SH-SY5Y (cell line): ENCODE data around the gene SPPL3.

Source experiments
- GATA2 ChIP-seq: IDR thresholded peaks from 2 replicates; pipeline ENCODE4 v1.6.1; 2011; ENCODE audit warnings: mild to moderate bottlenecking, low read depth, low read length
- GATA3 ChIP-seq: IDR thresholded peaks from 2 replicates; pipeline ENCODE4 v1.6.1; 2011; ENCODE audit warnings: low read depth, mild to moderate bottlenecking, low read length, moderate library complexity

Gene SPPL3

GRCh38 chr12:120830052-120830940 is 73.9 kb downstream of the SPPL3 start:
- TF ChIP-seq GATA2, result no peak
- TF ChIP-seq GATA3, result no peak

- TF ChIP-seq GATA3, result no peak
- TF ChIP-seq GATA2, result no peak
Measured at GRCh38 chr12:120826335-120826734, 77.8 kb downstream of the SPPL3 start.

DNA sequence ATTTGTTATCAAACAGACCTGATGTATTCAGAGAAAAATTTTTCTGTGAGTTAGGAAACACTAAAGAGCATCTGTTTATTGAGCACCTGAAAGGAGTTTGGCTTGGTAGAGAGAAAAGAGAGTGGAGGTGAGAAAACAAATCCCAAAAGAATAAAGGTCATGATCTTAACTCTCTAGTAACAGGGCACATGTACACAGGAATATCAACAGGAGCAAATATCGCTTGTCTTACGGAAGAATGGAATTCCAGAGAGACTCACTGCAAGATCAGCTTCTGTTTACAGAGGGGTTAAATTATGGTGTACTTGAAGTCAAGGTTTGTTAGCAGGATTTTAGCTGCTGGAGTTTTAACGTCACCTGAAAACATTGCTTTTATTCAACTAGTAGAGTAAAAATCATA is 78.8 kb downstream of the SPPL3 start:
- no peak for TF ChIP-seq GATA2

DNA sequence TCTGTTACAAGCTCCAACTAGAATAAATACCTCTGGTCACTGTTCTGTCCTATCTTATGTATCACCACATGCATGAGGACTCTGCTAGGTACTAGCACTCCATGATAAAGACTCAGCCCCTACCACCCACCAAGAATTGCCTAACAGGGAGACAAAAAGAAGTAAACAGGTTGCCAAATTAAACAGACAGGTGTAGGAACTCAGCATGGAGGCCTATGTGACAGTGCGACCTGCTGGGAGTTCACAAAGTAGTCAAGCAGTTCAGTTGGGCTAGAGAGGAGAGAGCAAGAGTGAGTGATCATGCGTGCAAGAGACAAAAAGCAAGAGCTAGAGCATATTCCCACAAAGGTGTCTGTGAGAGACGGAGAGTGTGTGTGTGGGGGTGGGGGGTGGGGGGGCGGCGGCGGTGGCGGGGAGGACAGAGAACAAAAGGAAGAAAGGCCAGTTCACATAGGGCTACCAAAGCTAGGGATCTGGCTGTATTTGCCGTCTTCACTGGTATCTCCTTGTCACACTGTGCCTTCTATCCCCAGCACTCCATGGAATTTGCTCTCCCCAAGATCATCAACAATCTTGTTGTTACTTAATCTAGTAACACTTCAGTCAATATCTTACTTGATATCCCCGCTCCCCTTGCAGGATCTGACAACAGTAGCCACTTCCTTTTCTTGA is 81.2 kb downstream of the SPPL3 start:
- TF ChIP-seq GATA2, result no peak
- no peak for TF ChIP-seq GATA3

DNA sequence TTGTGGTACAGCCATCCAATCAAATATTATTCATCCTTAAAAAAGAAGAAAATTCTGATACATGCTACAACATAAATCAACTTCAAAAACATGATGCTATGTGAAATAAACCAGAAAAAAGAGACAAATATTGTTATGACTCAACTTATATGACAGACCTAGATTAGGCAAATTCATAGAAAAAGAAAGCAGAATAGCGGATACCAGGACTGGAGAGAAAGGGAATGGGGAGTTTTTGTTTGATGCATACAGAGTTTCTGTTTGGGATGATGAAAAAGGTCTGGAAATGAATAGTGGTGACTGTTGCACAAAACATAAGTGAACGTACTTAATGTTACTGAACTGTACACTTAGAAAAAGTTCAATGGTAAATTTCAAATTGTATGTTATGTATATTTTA is 82.3 kb downstream of the SPPL3 start:
- TF ChIP-seq GATA3 (no peak), GATA2 (no peak)

DNA sequence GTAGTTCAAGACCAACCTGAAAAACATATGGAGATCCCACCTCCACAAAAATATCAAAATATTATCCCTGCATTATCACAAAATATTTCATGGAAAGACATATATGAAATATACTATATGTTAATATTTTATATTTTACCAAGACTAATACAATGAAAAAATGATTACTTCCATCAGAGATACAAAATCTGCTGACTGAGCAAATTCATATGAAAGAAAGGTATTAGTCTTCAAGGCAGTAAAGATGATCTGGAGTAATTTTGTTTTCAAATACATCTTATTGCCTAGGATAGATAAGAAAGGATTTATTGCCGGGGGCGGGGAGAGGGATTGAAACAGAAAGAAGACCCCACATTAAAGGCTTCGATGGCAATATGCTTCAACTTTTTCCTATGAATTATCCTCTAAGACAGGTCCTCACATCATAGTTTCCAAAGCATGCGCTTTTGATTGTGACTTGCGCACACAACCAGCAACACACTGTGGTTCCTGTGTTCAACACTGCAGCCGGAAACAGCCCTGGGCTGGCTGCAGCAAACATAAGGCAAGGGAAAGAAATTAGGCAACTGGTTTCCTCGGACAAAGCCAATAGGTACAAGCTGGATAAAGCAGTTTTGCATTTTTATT is 83.2 kb downstream of the SPPL3 start:
- no peak for TF ChIP-seq GATA2
- no peak for TF ChIP-seq GATA3

- TF ChIP-seq GATA2, result no peak
- TF ChIP-seq GATA3, result no peak
Measured at GRCh38 chr12:120818416-120818815, 85.7 kb downstream of the SPPL3 start.

- TF ChIP-seq GATA2, result no peak
- no peak for TF ChIP-seq GATA3
Measured at GRCh38 chr12:120817559-120818330, 86.4 kb downstream of the SPPL3 start.

DNA sequence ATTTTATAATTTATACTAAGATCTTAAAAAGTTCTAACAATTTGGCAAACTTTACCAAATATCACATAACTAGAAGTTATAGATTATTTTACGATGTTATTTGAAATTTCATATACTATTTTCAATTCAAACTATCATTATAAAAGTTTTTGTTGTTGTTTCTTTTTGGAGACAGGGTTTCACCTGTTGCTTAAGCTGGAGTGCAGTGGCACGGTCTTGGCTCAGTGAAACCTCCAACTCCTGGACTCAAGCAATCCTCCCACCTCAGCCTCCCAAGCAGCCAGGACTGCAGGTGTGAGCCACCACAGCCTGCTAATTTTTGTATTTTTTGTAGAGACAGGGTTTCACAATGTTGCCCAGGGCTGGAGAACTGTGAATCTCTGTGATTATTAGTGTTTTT is 87.8 kb downstream of the SPPL3 start:
- TF ChIP-seq GATA3, result no peak
- no peak for TF ChIP-seq GATA2

DNA sequence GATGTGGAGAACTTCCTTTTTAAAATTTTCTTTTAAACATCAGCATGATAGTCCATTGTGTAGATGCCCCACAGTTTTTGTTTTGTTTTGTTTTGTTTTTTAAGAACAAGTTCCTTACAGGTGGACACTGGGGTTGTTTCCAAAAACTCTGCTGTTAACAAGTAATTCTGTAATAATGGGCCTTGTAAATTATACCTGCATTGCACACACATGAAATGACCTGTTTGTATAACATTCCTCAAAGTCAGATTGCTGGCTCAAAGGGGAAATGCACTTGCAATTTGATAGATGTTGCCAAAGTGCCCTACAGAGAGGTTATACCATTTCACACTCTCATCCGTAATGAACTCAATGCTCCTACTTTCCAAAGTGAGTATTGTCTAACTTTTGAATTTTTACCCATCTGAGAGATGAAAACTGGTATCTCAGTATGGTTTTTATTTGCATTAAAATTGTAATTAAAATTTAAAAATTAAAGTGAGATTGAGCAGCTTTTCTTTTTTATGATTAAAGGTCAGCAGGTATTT is 89.2 kb downstream of the SPPL3 start:
- TF ChIP-seq GATA3, result no peak
- no peak for TF ChIP-seq GATA2

GRCh38 chr12:120814203-120814902 is 89.8 kb downstream of the SPPL3 start:
- no peak for TF ChIP-seq GATA3
- TF ChIP-seq GATA2, result no peak

GRCh38 chr12:120813588-120814153 is 90.5 kb downstream of the SPPL3 start:
- TF ChIP-seq GATA3 (no peak), GATA2 (no peak)

GRCh38 chr12:120810021-120810420 is 94.1 kb downstream of the SPPL3 start:
- TF ChIP-seq GATA3, result no peak
- no peak for TF ChIP-seq GATA2
